Activated T-cell treated with anti-CD3 and anti-CD28 coated beads for 48 hours (primary cell): ENCODE results near the gene GNG4.
"Not testable (repeated sequence)": the region's sequence is repeated elsewhere in the genome, so short reads cannot be mapped to it uniquely, and the experiment has no call there.

Source experiments
- DNase-seq: peaks from one replicate; pipeline ENCODE4 v3.0.0-alpha.2; 2020; ENCODE audit warnings: low read depth

GNG4 gene

GRCh38 chr1:235624721-235625333 is 24.8 kb downstream of the GNG4 start:
- no peak for DNase-seq

- DNase-seq = no peak
These were observed 26.4 kb downstream of the GNG4 start for GRCh38 chr1:235622936-235623779.

GRCh38 chr1:235619149-235619548 is 30.4 kb downstream of the GNG4 start:
- not testable (repeated sequence) for DNase-seq

GRCh38 chr1:235617808-235618207 is 31.8 kb downstream of the GNG4 start:
- no peak for DNase-seq

- DNase-seq = no peak
These were observed 32.4 kb downstream of the GNG4 start for GRCh38 chr1:235617140-235617539.

- no peak for DNase-seq
These were observed 35.1 kb downstream of the GNG4 start for GRCh38 chr1:235614442-235614954.

- no peak for DNase-seq
These were observed 36.0 kb downstream of the GNG4 start for GRCh38 chr1:235613602-235614001.

GRCh38 chr1:235612761-235613160 is 36.8 kb downstream of the GNG4 start:
- DNase-seq = no peak

- DNase-seq = no peak
These were observed 39.4 kb downstream of the GNG4 start for GRCh38 chr1:235610157-235610556.

- DNase-seq = no peak
These were observed 41.3 kb downstream of the GNG4 start for GRCh38 chr1:235608278-235608677.

GRCh38 chr1:235607284-235607683 is 42.3 kb downstream of the GNG4 start:
- no peak for DNase-seq

GRCh38 chr1:235601104-235601503 is 48.5 kb downstream of the GNG4 start:
- DNase-seq = no peak

- no peak for DNase-seq
These were observed 50.0 kb downstream of the GNG4 start for GRCh38 chr1:235599536-235599935.

GRCh38 chr1:235597867-235598553 is 51.6 kb downstream of the GNG4 start:
- DNase-seq = no peak

GRCh38 chr1:235595079-235595478 is 54.5 kb downstream of the GNG4 start:
- DNase-seq = no peak

GRCh38 chr1:235594281-235594895 is 55.2 kb downstream of the GNG4 start:
- not testable (repeated sequence) for DNase-seq

- DNase-seq = no peak
These were observed 60.6 kb downstream of the GNG4 start for GRCh38 chr1:235588916-235589515.

- no peak for DNase-seq
These were observed 61.4 kb downstream of the GNG4 start for GRCh38 chr1:235588156-235588555.

- no peak for DNase-seq
These were observed 62.6 kb downstream of the GNG4 start for GRCh38 chr1:235586992-235587391.

- DNase-seq = no peak
These were observed 63.2 kb downstream of the GNG4 start for GRCh38 chr1:235586413-235586812.

GRCh38 chr1:235584973-235585372 is 64.6 kb downstream of the GNG4 start:
- no peak for DNase-seq

GRCh38 chr1:235583511-235584001 is 66.0 kb downstream of the GNG4 start:
- no peak for DNase-seq
